Glomerular endothelial cell (primary cell): ENCODE measurements around the gene ENTPD1. TPM values are rescaled to one million over a fixed set of nuclear protein-coding genes. Genes with fewer than 3 reads are reported as not detected.
A peak's percentile ranks its signal among the peaks of the same experiment; 100 is the strongest.
"Not testable (repeated sequence)": the region's sequence is repeated elsewhere in the genome, so short reads cannot be mapped to it uniquely, and the experiment has no call there.

ENCODE experiments used
- DNase-seq: peaks from one replicate; pipeline ENCODE4 v3.0.0-alpha.2; 2011; ENCODE audit warnings: low read depth, low spot score; ENCODE audit errors: extremely low read depth
- total RNA-seq: library from RNA; depleted of rRNA; stranded (reverse); fragments of >200 nt; gene quantifications from 2 replicates; pipeline ENCODE4 v1.2.3, GENCODE V29; 2015

Gene ENTPD1
- total RNA-seq, 1 donor from 2014 or later, result 30.3 TPM

DNA sequence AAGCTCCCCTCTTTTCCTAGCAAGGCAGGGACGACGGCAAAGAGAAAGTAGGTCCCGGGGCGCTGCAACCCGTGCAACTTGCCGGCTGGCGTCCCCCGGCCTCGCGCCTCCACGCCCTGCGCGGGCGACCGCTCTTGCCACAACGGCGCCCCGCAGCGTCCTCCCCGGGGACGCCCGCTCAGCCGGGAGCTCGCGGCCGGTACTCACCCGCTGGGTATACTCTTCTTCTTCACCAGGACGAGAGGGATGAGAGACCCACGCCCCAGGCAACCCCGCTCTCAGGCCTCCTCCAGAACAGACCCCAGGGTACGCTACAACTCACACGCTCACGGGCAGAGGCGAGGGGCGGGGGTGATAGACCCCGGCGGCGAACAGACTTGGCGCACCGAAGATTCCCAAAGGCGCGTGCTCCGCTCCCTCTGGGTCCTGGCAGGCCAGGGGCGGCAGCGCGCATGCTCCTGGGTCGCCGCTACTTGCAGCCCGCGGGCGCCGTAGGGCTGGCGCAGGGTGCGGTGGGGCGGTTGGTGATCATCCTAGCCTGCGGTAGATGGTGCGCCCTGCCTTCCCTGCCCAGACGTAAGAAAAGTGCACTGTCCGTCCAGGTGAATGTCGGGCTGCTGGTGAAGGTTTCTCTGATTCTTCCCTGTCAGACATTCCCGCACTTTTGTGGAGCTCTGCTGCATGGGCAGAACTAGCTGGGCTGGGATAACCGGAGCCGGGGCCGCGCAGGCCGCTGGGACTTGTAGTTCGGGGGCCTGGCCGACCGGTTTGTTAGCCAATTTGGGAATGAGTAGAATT, 151.7 kb downstream of the ENTPD1 start, which contains the start of gene CC2D2B:
Gene CC2D2B (plus strand): TSS at position 520 of the 798 bp plus-strand sequence. CDS start 3,349 bp downstream, outside the sequence.
- DNase-seq, result peak; percentile 33

DNA sequence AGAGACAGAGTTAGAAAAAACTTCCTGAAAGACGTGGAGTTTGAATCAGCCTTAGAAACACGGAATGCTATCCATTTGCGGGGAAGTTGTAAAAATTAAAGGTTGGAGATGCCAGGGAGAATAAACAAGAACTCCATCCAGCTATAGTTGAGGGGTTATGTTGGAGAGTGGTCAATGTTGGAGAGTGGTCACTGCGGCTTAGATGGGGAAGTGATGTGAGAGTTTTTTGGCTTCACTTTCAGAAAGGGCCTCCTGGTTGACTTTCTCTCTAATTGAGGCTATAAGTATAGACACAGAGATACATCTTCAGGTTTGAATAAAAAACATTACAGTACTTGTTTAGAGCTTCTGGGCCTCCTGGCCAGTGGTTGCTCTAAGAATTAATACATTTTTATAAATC, 152.5 kb downstream of the ENTPD1 start:
- DNase-seq, result no peak

DNA sequence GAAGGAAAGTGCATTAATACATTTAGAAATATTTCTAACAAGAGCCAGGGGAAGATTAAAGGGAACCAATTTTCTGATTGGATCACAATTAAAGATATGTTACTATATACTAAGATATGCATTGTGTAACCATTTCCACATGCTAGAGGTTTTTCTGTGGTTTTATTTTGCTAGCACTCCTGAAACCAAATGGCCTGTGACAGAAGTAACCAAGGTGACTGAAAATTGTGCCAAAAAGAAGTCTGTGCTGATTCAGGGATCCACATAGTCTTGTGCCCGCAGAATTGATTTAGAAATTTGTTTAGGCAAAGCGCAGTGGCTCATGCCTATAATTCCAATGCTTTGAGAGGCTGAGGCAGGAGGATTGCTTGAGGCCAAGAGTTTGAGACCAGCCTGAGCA, 153.6 kb downstream of the ENTPD1 start:
- DNase-seq, result no peak

DNA sequence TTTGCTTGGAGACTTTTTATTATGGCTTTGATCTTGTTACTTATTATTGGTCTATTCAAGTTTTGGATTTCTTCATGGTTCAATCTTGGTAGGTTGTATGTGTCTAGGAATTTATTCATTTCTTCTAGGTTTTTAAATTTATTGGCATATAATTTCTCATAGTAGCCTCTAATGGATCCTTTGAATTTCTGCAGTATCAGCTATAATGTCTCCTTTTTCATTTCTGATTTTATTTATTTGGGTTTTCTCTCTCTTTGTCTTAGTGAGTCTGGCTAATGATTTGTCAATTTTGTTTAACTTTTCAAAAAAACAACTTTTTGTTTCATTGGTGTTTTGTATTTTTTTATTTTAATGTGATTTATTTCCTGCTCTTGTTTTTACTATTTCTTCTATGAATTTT, 160.1 kb downstream of the ENTPD1 start:
- DNase-seq, result not testable (repeated sequence)

Other genes with a start within 250 kb of the ENTPD1 start
- gene SORBS1, start 194.8 kb upstream of the ENTPD1 start, total RNA-seq, result 4.2 and 4.7 TPM in 2 replicates
- gene ALDH18A1, start 99.5 kb upstream of the ENTPD1 start, total RNA-seq, result 71.4 and 78.2 TPM in 2 replicates
- 43.8 and 56.4 TPM in 2 replicates for gene TCTN3, start 62.2 kb upstream of the ENTPD1 start, total RNA-seq
- 0.47 TPM in 1 of 2 replicates, not detected in the other for gene CC2D2B, start 151.8 kb downstream of the ENTPD1 start, total RNA-seq